HG03565 (cell line): Measurements from ENCODE around the gene CT45A2.
"Not testable (repeated sequence)": the region's sequence is repeated elsewhere in the genome, so short reads cannot be mapped to it uniquely, and the experiment has no call there.

Source experiments
- ATAC-seq: cut with Tn5 transposase; IDR thresholded peaks from one replicate; pipeline ENCODE4 v1.9.1; 2021; ENCODE audit warnings: mild to moderate bottlenecking, moderate library complexity; ENCODE audit not compliant: unreplicated experiment

The CT45A2 gene, protein sequence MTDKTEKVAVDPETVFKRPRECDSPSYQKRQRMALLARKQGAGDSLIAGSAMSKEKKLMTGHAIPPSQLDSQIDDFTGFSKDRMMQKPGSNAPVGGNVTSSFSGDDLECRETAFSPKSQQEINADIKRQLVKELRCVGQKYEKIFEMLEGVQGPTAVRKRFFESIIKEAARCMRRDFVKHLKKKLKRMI

DNA sequence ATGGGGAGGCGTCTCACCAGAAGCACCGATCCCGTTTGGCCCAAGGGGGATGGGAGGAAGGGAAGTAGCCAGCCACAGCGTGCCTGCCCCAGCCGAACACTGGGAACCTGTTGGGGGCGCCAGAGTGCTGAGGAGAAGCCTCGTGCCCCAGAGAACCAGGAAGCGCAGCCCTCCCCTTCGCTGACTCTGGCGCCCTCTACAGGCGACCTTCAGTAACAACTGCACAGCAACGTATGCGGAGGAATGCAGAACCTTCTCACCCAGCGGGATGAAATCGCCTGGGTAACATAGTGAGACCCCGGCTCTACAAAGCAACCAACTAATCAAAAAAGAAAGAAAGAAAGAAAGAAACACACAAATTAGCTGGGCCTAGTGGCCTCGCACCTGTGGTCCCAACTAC, at the start of gene CT45A2:
TSS of gene CT45A2 (minus strand) at position 101 of the 400 bp plus-strand sequence. CDS start 3,747 bp downstream, outside the sequence.
- ATAC-seq = not testable (repeated sequence)

DNA sequence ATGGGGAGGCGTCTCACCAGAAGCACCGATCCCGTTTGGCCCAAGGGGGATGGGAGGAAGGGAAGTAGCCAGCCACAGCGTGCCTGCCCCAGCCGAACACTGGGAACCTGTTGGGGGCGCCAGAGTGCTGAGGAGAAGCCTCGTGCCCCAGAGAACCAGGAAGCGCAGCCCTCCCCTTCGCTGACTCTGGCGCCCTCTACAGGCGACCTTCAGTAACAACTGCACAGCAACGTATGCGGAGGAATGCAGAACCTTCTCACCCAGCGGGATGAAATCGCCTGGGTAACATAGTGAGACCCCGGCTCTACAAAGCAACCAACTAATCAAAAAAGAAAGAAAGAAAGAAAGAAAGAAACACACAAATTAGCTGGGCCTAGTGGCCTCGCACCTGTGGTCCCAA, 34.6 kb upstream of the CT45A2 start, which contains the start of gene CT45A8:
TSS of gene CT45A8 (minus strand) at position 101 of the 400 bp plus-strand sequence. CDS start 3,755 bp downstream, outside the sequence.
- ATAC-seq = not testable (repeated sequence)

DNA sequence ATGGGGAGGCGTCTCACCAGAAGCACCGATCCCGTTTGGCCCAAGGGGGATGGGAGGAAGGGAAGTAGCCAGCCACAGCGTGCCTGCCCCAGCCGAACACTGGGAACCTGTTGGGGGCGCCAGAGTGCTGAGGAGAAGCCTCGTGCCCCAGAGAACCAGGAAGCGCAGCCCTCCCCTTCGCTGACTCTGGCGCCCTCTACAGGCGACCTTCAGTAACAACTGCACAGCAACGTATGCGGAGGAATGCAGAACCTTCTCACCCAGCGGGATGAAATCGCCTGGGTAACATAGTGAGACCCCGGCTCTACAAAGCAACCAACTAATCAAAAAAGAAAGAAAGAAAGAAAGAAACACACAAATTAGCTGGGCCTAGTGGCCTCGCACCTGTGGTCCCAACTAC, 17.4 kb upstream of the CT45A2 start, which contains the start of gene CT45A7:
TSS of gene CT45A7 (minus strand) at position 101 of the 400 bp plus-strand sequence. CDS start 3,747 bp downstream, outside the sequence.
- not testable (repeated sequence) for ATAC-seq

DNA sequence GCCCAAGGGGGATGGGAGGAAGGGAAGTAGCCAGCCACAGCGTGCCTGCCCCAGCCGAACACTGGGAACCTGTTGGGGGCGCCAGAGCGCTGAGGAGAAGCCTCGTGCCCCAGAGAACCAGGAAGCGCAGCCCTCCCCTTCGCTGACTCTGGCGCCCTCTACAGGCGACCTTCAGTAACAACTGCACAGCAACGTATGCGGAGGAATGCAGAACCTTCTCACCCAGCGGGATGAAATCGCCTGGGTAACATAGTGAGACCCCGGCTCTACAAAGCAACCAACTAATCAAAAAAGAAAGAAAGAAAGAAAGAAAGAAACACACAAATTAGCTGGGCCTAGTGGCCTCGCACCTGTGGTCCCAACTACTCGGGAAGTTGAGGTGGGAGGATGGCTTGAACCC, 17.1 kb downstream of the CT45A2 start, which contains the start of gene CT45A6:
TSS of gene CT45A6 (minus strand) at position 101 of the 400 bp plus-strand sequence. CDS start 3,794 bp downstream, outside the sequence.
- ATAC-seq = not testable (repeated sequence)

DNA sequence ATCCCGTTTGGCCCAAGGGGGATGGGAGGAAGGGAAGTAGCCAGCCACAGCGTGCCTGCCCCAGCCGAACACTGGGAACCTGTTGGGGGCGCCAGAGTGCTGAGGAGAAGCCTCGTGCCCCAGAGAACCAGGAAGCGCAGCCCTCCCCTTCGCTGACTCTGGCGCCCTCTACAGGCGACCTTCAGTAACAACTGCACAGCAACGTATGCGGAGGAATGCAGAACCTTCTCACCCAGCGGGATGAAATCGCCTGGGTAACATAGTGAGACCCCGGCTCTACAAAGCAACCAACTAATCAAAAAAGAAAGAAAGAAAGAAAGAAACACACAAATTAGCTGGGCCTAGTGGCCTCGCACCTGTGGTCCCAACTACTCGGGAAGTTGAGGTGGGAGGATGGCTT, 34.4 kb downstream of the CT45A2 start, which contains the start of gene CT45A5:
TSS of gene CT45A5 (minus strand) at position 101 of the 400 bp plus-strand sequence. CDS start 3,774 bp downstream, outside the sequence.
- not testable (repeated sequence) for ATAC-seq

DNA sequence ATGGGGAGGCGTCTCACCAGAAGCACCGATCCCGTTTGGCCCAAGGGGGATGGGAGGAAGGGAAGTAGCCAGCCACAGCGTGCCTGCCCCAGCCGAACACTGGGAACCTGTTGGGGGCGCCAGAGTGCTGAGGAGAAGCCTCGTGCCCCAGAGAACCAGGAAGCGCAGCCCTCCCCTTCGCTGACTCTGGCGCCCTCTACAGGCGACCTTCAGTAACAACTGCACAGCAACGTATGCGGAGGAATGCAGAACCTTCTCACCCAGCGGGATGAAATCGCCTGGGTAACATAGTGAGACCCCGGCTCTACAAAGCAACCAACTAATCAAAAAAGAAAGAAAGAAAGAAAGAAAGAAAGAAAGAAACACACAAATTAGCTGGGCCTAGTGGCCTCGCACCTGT, 51.7 kb downstream of the CT45A2 start, which contains the start of gene CT45A3:
TSS of gene CT45A3 (minus strand) at position 101 of the 400 bp plus-strand sequence. CDS start 3,747 bp downstream, outside the sequence.
- not testable (repeated sequence) for ATAC-seq
